K562 (cell line): ENCODE results near the gene ADSS2. TPM values are rescaled to one million over a fixed set of nuclear protein-coding genes. Genes with fewer than 3 reads are reported as not detected.

Experiments used
- BHLHE40 ChIP-seq: IDR thresholded peaks from 2 replicates; pipeline ENCODE4 v1.6.1; 2011; ENCODE audit warnings: low read length, improper control_type of control experiment
- CC2D1A ChIP-seq: fragments of 450-650 bp; IDR thresholded peaks from 2 replicates; pipeline ENCODE4 v1.6.1; 2017; ENCODE audit warnings: mild to moderate bottlenecking
- CXXC5 ChIP-seq: fragments of 250-450 bp; sonication (Bioruptor Pico); IDR thresholded peaks from 2 replicates; pipeline ENCODE4 v1.8.0; 2022; ENCODE audit warnings: inconsistent platforms, mild to moderate bottlenecking, moderate library complexity
- ELF2 ChIP-seq: fragments of 250-450 bp; sonication (Bioruptor Pico); IDR thresholded peaks from 2 replicates; pipeline ENCODE4 v1.5.0; 2021; ENCODE audit warnings: mild to moderate bottlenecking
- EWSR1 ChIP-seq: fragments of 450-650 bp; IDR thresholded peaks from 2 replicates; pipeline ENCODE4 v1.6.1; 2018; ENCODE audit warnings: borderline replicate concordance, mild to moderate bottlenecking, low read depth, moderate library complexity; ENCODE audit not compliant: partially characterized antibody
- EZH2 ChIP-seq: IDR thresholded peaks from 2 replicates; pipeline ENCODE4 v1.6.1; 2012; ENCODE audit warnings: low read depth, mild to moderate bottlenecking, inconsistent platforms, low read length, borderline replicate concordance
- FOXJ2 ChIP-seq: fragments of 200-800 bp; sonication (Bioruptor generic); IDR thresholded peaks from 2 replicates; pipeline ENCODE4 v1.6.1; 2016; ENCODE audit warnings: missing genetic modification characterization, missing compliant biosample characterization
- GABPA ChIP-seq: fragments of 200-800 bp; sonication (Bioruptor generic); conservative IDR thresholded peaks from 2 replicates; pipeline ENCODE4 v1.6.1; 2016; ENCODE audit warnings: low read depth, missing genetic modification characterization, missing compliant biosample characterization
- GABPB2 ChIP-seq: fragments of 250-450 bp; sonication (Bioruptor Pico); conservative IDR thresholded peaks from 2 replicates; pipeline ENCODE4 v1.5.1; 2021; ENCODE audit warnings: mild to moderate bottlenecking
- IFI16 ChIP-seq: fragments of 250-450 bp; sonication (Bioruptor Pico); IDR thresholded peaks from 2 replicates; pipeline ENCODE4 v2.1.2; 2022; ENCODE audit warnings: mild to moderate bottlenecking, inconsistent platforms
- KLF16 ChIP-seq: IDR thresholded peaks from 2 replicates; pipeline ENCODE4 v1.6.1; 2016; ENCODE audit warnings: antibody characterized with exemption
- MYNN ChIP-seq, 2 experiments: sonication (generic); formaldehyde crosslinking in 1 of 2; IDR thresholded peaks; 2 replicates each; pipeline versions ENCODE4 v1.5.0 to v1.6.1; 2016 to 2020; ENCODE audit warnings: antibody characterized with exemption in 1 of 2, missing genetic modification reagents in 1 of 2
- NFXL1 ChIP-seq: fragments of 450-650 bp; formaldehyde crosslinking; IDR thresholded peaks from 2 replicates; pipeline ENCODE4 v1.4.0; 2021; ENCODE audit warnings: mild to moderate bottlenecking
- PML ChIP-seq: IDR thresholded peaks from 2 replicates; pipeline ENCODE4 v1.6.1; 2012; ENCODE audit warnings: low read length, inconsistent platforms
- POLR2AphosphoS5 ChIP-seq: IDR thresholded peaks from 2 replicates; pipeline ENCODE4 v1.6.1; 2011; ENCODE audit warnings: mild to moderate bottlenecking, low read depth, low read length, moderate library complexity; ENCODE audit not compliant: control insufficient read depth, insufficient read depth
- PTBP1 ChIP-seq: fragments of 200-400 bp; formaldehyde crosslinking; IDR thresholded peaks from 2 replicates; pipeline ENCODE4 v1.6.1; 2017; ENCODE audit warnings: low read depth, low read length
- SMARCA4 ChIP-seq: fragments of 450-650 bp; IDR thresholded peaks from 2 replicates; pipeline ENCODE4 v1.6.1; 2016
- SMARCB1 ChIP-seq: IDR thresholded peaks from 2 replicates; pipeline ENCODE4 v1.6.1; 2011; ENCODE audit warnings: improper control_type of control experiment, low read depth; ENCODE audit not compliant: insufficient read length
- SP1 ChIP-seq: sonication (generic); formaldehyde crosslinking; IDR thresholded peaks from 2 replicates; pipeline ENCODE4 v1.8.1; 2022; ENCODE audit warnings: mild to moderate bottlenecking, missing genetic modification reagents
- SRSF3 ChIP-seq: fragments of 200-400 bp; formaldehyde crosslinking; IDR thresholded peaks from 2 replicates; pipeline ENCODE4 v1.6.1; 2016; ENCODE audit warnings: mild to moderate bottlenecking, low read length, moderate library complexity; ENCODE audit not compliant: insufficient read depth
- TAL1 ChIP-seq: fragments of 450-650 bp; IDR thresholded peaks from 2 replicates; pipeline ENCODE4 v1.6.1; 2016; ENCODE audit warnings: mild to moderate bottlenecking
- TCF3 ChIP-seq: sonication (generic); formaldehyde crosslinking; IDR thresholded peaks from 2 replicates; pipeline ENCODE4 v1.4.0; 2020; ENCODE audit warnings: mild to moderate bottlenecking, missing genetic modification reagents
- ZBTB1 ChIP-seq: sonication (generic); formaldehyde crosslinking; IDR thresholded peaks from 2 replicates; pipeline ENCODE4 v1.8.1; 2023; ENCODE audit warnings: missing genetic modification reagents, low read depth, mild to moderate bottlenecking, borderline replicate concordance
- ZNF316 ChIP-seq: fragments of 450-650 bp; IDR thresholded peaks from 2 replicates; pipeline ENCODE4 v1.6.1; 2016
- ZNF354B ChIP-seq: fragments of 250-450 bp; sonication (Bioruptor Pico); IDR thresholded peaks from 2 replicates; pipeline ENCODE4 v1.4.0; 2020
- ZNF717 ChIP-seq: fragments of 250-450 bp; sonication (Bioruptor Pico); IDR thresholded peaks from 2 replicates; pipeline ENCODE4 v1.5.0; 2021
- polyA plus RNA-seq, 8 experiments: library from polyadenylated mRNA; depleted of rRNA in 4 of 8; stranded (reverse) in 5 of 8; unstranded in 3 of 8; fragments of >200 nt; fragmentation: Nextera tagmentation in 2 of 8; fragmentation: Illumina TruSeq in 1 of 8; extraction: Ambion mirVana in 2 of 8; extraction: Trizol in 1 of 8; gene quantifications; 2 replicates each; pipeline versions ENCODE4 v1.2.1 to v1.2.3, GENCODE V29; 2011 to 2014; ENCODE audit warnings: inconsistent platforms in 1 of 8, missing spikeins in 1 of 8
- total RNA-seq, 7 experiments: library from RNA; depleted of rRNA in 6 of 7; stranded (reverse); fragments of >200 nt in 6 of 7; fragmentation: Illumina TruSeq in 2 of 7; extraction: Trizol in 2 of 7; gene quantifications; 2 replicates each; pipeline versions ENCODE4 v1.2.1 to v1.2.3, GENCODE V29; 2011 to 2021; ENCODE audit warnings: low replicate concordance in 1 of 7
- TF ChIP-seq, protein P1 (sequence below): fragments of 450-650 bp; formaldehyde crosslinking; IDR thresholded peaks from 2 replicates; pipeline ENCODE4 v1.4.0; 2020; ENCODE audit warnings: mild to moderate bottlenecking, moderate library complexity
- TF ChIP-seq, protein P2 (sequence below): fragments of 250-450 bp; sonication (Bioruptor Pico); IDR thresholded peaks from 2 replicates; pipeline ENCODE4 v1.5.0; 2021
- TF ChIP-seq, protein P3 (sequence below): sonication (generic); IDR thresholded peaks from 2 replicates; pipeline ENCODE4 v1.6.1; 2016
- TF ChIP-seq, protein P4 (sequence below): sonication (generic); formaldehyde crosslinking; IDR thresholded peaks from 2 replicates; pipeline ENCODE4 v1.9.0; 2022; ENCODE audit warnings: mild to moderate bottlenecking, missing genetic modification reagents

ADSS2 gene
- total and polyA plus RNA-seq, 9 of the 15 experiments (the other 6 are each of a cell fraction or from before 2014, with no cell fraction given), result 8.8 to 63.8 (median 59.4) TPM

DNA sequence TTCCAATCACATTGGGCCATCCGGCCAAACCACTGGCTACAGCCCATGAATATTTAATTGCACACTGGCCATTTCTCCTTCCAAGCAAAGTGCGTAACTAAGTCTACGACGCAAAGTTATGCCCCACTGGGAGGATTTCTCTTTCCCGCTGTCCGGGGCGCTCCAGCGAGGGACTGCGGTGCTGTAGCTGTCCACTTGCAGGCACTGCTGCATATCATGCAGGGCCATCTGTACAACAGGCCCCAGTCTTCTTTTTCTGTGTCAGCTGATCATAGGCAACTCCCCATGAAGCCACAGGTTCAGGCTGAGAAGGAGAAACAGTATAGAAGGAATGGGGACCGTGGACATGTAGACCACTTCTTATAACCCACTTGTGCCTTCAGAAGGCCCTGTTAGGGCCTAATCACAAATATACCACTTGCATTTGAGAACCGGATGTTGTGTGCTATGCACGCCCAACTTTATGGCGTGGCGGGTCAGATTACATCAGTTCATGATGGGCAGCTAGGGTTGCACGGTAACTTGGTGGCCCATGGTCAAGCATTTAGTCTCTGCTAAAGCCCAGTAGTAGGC lies 58.0 kb downstream of the ADSS2 start (continued):
- TF ChIP-seq GABPA (tag) (peak; percentile 84), GABPB2 (CRISPR knock-in tag) (no peak), POLR2AphosphoS5 (peak; percentile 67), ZNF717 (CRISPR knock-in tag) (no peak), ELF2 (CRISPR knock-in tag) (peak; percentile 40; the same call in 1 of the 2 replicates), SP1 (CRISPR knock-in tag) (peak; percentile 66; the same call in 1 of the 2 replicates), ZNF354B (CRISPR knock-in tag) (no peak; the same call in 1 of the 2 replicates), ZNF316 (no peak), TAL1 (peak; percentile 75), PML (peak; percentile 63; the same call in 1 of the 2 replicates), SMARCB1 (no peak), SRSF3 (no peak), ZBTB1 (CRISPR knock-in tag) (no peak), SMARCA4 (peak; percentile 91), EZH2 (no peak), MYNN (IDR thresholded peaks at IDR 0.05) (peak; percentile 51), MYNN (CRISPR knock-in tag; IDR thresholded peaks at IDR 0.05) (no peak), PTBP1 (no peak), TCF3 (CRISPR knock-in tag) (peak; percentile 89), CXXC5 (peak; percentile 88), IFI16 (CRISPR knock-in tag) (0 out of 2 replicates have a peak, but pooled peaks have one; percentile 32), KLF16 (peak; percentile 47; the same call in 1 of the 2 replicates), NFXL1 (no peak), FOXJ2 (tag) (0 out of 2 replicates have a peak, but pooled peaks have one; percentile 54), EWSR1 (no peak), CC2D1A (peak; percentile 72), BHLHE40 (peak; percentile 35; the same call in 1 of the 2 replicates)
- TF ChIP-seq, protein P1, sequence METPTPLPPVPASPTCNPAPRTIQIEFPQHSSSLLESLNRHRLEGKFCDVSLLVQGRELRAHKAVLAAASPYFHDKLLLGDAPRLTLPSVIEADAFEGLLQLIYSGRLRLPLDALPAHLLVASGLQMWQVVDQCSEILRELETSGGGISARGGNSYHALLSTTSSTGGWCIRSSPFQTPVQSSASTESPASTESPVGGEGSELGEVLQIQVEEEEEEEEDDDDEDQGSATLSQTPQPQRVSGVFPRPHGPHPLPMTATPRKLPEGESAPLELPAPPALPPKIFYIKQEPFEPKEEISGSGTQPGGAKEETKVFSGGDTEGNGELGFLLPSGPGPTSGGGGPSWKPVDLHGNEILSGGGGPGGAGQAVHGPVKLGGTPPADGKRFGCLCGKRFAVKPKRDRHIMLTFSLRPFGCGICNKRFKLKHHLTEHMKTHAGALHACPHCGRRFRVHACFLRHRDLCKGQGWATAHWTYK, result peak; percentile 90
- TF ChIP-seq, protein P2, sequence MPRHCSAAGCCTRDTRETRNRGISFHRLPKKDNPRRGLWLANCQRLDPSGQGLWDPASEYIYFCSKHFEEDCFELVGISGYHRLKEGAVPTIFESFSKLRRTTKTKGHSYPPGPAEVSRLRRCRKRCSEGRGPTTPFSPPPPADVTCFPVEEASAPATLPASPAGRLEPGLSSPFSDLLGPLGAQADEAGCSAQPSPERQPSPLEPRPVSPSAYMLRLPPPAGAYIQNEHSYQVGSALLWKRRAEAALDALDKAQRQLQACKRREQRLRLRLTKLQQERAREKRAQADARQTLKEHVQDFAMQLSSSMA, result no peak
- TF ChIP-seq, protein P3, sequence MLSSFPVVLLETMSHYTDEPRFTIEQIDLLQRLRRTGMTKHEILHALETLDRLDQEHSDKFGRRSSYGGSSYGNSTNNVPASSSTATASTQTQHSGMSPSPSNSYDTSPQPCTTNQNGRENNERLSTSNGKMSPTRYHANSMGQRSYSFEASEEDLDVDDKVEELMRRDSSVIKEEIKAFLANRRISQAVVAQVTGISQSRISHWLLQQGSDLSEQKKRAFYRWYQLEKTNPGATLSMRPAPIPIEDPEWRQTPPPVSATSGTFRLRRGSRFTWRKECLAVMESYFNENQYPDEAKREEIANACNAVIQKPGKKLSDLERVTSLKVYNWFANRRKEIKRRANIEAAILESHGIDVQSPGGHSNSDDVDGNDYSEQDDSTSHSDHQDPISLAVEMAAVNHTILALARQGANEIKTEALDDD, result peak; percentile 17; the same call in 1 of the 2 replicates
- TF ChIP-seq, protein P4, sequence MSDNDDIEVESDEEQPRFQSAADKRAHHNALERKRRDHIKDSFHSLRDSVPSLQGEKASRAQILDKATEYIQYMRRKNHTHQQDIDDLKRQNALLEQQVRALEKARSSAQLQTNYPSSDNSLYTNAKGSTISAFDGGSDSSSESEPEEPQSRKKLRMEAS (CRISPR knock-in tag), result peak; percentile 36; the same call in 1 of the 2 replicates
